Choroid plexus epithelial cell (primary cell): Measurements from ENCODE around the gene CALML4.

Source experiments
- DNase-seq: peaks from one replicate; pipeline ENCODE4 v3.0.0-alpha.2; 2010; ENCODE audit warnings: low read depth
- H3K4me3 ChIP-seq: 2 replicates; pipeline ENCODE4 v1.5.1; 2011; ENCODE audit warnings: low read depth, mild to moderate bottlenecking, control low read depth, low read length, moderate library complexity
- TF ChIP-seq, protein P1 (sequence below): conservative IDR thresholded peaks from 2 replicates; pipeline ENCODE4 v1.5.1; 2011; ENCODE audit warnings: low read depth, mild to moderate bottlenecking, control low read depth, inconsistent platforms, low read length, moderate library complexity

CALML4 gene

DNA sequence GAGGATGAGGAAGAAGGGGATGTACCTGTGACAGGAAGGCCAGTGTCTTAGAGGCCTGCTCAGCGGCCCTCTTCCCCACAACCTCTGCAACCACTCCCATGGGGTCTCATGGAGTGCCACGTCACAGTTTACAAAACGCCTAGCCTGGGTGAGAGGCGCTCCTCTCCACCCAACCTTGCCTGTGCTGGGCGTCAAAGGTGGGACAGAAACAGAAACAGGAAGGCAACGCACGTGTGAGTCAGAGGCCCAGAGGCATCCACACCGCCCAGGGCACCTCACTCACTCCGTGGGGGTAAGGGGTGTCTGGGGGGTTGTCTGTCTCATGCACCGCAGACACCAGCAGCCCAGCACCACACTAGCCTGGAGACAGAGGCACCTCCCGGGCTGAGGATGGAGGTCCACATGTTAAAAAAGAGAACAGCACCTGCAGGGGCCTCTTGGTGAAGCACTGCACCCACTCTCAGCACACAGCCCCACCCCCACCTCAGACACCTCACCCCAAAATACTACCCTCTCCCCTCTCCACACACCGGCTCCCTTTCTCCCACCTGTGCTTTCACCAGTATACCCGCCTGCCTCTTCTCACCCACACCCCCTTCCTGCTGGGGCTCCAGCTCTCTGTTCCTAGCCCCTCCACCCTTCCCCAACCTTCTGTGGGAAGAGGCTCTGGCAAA lies 4.7 kb upstream of the CALML4 start:
- TF ChIP-seq, protein P1, sequence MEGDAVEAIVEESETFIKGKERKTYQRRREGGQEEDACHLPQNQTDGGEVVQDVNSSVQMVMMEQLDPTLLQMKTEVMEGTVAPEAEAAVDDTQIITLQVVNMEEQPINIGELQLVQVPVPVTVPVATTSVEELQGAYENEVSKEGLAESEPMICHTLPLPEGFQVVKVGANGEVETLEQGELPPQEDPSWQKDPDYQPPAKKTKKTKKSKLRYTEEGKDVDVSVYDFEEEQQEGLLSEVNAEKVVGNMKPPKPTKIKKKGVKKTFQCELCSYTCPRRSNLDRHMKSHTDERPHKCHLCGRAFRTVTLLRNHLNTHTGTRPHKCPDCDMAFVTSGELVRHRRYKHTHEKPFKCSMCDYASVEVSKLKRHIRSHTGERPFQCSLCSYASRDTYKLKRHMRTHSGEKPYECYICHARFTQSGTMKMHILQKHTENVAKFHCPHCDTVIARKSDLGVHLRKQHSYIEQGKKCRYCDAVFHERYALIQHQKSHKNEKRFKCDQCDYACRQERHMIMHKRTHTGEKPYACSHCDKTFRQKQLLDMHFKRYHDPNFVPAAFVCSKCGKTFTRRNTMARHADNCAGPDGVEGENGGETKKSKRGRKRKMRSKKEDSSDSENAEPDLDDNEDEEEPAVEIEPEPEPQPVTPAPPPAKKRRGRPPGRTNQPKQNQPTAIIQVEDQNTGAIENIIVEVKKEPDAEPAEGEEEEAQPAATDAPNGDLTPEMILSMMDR: no peak
- no peak overlapping the region for H3K4me3 ChIP-seq
- no peak for DNase-seq

DNA sequence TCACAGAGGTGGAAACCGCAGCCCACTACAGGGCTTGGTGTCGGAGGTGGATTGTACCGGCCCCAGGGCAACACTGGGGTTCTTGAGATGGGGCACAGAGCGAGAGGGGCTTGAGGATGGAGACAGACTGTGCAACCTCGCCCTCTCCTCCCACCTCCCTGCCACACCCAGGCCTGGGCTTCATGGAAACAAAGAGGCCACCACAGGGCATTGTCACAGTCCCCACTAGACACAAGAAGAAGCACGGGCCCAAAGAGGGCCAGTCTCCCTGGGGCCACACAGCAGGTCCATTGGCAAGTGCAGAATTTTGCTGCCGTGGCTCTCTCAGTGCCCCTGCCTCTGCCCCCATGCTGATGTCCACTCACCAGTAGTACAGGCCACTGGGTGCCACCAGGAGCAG lies 4.1 kb upstream of the CALML4 start:
- no peak for DNase-seq
- TF ChIP-seq, protein P1: no peak
- no peak overlapping the region for H3K4me3 ChIP-seq

DNA sequence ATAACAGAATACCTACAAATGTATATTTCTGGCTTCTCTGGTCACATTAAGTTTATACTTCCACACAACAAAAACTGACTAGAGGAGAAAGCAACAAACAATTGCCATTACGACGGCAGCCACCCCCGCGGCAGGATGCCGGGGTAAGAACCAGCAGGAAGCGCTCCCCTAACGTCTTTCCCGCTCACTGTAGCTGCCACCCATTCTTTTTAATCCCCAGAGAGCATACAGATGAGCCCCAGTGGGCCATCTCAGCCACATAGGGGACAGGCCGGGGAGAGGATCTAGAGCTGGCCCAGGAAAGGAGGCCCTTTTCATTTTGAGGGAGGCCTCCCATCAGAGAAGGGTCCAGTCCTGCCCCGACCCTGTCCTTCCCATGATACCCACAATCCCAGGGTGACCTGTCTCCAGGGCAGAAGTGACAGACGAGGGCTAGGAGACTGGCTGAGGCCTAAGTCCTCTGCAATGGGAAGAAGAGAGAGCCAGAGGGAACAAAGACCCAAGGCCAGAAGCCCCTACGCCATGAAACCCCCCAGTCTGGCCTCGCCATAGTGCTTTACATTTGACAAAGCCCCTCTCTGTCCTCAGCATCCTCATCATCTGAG lies 3.6 kb upstream of the CALML4 start:
- H3K4me3 ChIP-seq: no peak overlapping the region
- no peak for DNase-seq
- TF ChIP-seq, protein P1: no peak

DNA sequence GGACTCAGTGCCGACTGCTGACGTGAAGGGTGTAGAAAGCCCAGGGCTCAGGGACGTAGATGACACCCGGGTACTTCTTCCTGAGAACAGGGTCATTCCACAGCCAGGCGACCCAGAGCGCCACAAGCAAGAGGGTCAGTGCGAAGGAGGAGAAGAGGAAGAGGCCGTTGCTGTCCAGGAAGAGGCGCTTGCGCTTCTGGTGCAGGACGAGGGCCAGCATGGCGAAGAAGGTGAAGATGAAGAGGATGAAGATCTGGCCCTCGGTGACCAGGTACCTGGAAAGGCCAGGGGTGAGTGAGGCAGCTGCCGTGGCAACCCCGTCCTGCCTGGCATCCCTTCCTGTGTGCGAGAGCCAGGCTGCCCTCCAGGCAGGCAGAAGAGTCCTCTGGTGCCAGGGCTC lies 3.0 kb upstream of the CALML4 start:
- no peak overlapping the region for H3K4me3 ChIP-seq

DNA sequence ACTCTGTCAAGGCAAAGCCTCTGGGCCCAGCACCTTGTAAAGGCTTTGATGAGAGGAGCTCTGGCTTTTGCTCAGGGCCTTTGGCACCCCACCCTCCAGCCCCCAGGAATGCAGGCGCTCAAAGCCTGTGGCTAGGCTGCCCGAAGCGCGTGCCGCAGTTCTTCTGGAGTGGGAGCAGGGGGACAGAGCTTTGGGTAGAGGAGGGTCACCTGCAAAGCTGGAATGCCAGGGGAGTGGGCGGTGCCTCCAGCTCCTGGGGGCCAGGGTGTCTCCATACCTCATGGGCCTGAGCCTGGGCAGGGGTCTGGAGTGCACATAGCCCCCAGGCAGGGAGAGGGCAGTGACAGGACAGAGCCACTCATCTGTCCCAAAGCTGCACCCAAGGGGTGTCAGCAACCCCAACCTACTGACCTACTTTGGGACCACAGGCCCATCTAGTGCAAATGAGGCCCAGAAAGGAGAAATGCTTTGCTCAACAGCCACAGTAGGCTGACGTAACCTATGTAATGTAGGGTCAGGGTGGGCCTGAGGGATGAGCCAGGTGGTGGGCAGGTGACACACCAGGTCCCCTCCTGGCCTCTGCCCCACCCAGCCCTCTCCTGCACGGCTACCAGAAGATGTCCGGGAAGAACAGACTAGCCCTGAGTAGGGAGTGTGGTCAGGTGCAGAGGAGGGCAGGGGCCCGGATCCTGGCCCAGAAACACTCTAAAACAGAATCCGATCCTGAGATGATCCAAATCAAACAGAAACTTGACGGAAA lies 2.2 kb upstream of the CALML4 start:
- H3K4me3 ChIP-seq: no peak overlapping the region
- TF ChIP-seq, protein P1: no peak
- DNase-seq: no peak

More for the DNA sequence above, 3.0 kb upstream of the CALML4 start:
- TF ChIP-seq, protein P1: no peak
- no peak for DNase-seq

DNA sequence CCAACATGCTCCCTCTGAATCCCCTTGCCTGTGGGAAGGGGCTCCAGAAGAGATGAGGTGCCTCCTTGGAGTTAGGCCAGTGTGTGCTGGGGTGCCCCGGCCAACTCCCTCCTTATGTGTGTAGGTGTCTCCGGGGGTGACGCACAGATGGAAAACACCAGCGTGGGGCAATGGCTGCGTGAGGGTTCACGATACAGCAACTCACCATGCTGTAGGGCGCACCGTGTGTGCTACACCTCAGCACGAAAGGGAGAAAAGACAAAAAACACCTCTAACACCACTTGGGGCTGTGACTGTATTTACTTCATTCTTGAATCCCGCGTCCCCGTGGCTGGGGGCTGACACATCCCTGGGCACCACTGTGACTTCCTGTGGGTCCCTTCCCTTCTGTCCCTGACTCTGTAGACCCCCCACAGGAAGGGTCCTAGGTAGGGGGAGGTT lies 1.6 kb upstream of the CALML4 start:
- TF ChIP-seq, protein P1: no peak
- H3K4me3 ChIP-seq: no peak overlapping the region
- DNase-seq: no peak
